H1 (cell line): ENCODE results near the gene PELI2. TPM values are rescaled to one million over a fixed set of nuclear protein-coding genes. Genes with fewer than 3 reads are reported as not detected.

ENCODE experiments used
- ATF2 ChIP-seq: IDR thresholded peaks from 2 replicates; pipeline ENCODE4 v1.6.1; 2012; ENCODE audit warnings: low read length, inconsistent platforms
- CHD7 ChIP-seq: fragments of 300-600 bp; sonication (generic); IDR thresholded peaks from 2 replicates; pipeline ENCODE4 v1.7.1; 2012; ENCODE audit warnings: low read length, moderate library complexity, mild to moderate bottlenecking, inconsistent platforms; ENCODE audit not compliant: insufficient replicate concordance
- EGR1 ChIP-seq: IDR thresholded peaks from 2 replicates; pipeline ENCODE4 v1.6.1; 2011; ENCODE audit warnings: low read depth, low read length, borderline replicate concordance
- GABPA ChIP-seq: IDR thresholded peaks from 2 replicates; pipeline ENCODE4 v1.6.1; 2011; ENCODE audit warnings: mild to moderate bottlenecking, low read length, moderate library complexity, borderline replicate concordance; ENCODE audit not compliant: insufficient read depth
- NRF1 ChIP-seq: IDR thresholded peaks from 2 replicates; pipeline ENCODE4 v1.6.1; 2011; ENCODE audit warnings: mild to moderate bottlenecking, low read depth, low read length, improper control_type of control experiment
- SAP30 ChIP-seq: fragments of 300-600 bp; sonication (generic); IDR thresholded peaks from 2 replicates; pipeline ENCODE4 v1.7.1; 2012; ENCODE audit warnings: low read length, moderate library complexity, mild to moderate bottlenecking, inconsistent platforms; ENCODE audit not compliant: insufficient read depth, insufficient replicate concordance
- SIX5 ChIP-seq: IDR thresholded peaks from 2 replicates; pipeline ENCODE4 v1.6.1; 2011; ENCODE audit warnings: mild to moderate bottlenecking, low read depth, low read length
- polyA plus RNA-seq, 7 experiments: library from polyadenylated mRNA; depleted of rRNA in 3 of 7; stranded (reverse) in 5 of 7; unstranded in 2 of 7; fragments of >200 nt in 5 of 7; fragments of 200-250 nt in 2 of 7; gene quantifications; 1 replicate in 5 of 7; 2 replicates in 1 of 7; 4 replicates in 1 of 7; pipeline versions ENCODE4 v1.2.1 to v1.2.3, GENCODE V29; 2011 to 2013; ENCODE audit warnings: missing spikeins in 2 of 7, mixed read lengths in 2 of 7
- total RNA-seq: library from RNA; stranded (reverse); fragmentation: NEBNext Ultra II Directional; extraction: Animal tissue kit (Norgen Biotek cat#: 25700); gene quantifications from 2 replicates; pipeline ENCODE4 v1.2.1, GENCODE V29; 2021

Gene PELI2
- total and polyA plus RNA-seq, 2 of the 8 experiments (the other 6 are each of a cell fraction or from before 2014, with no cell fraction given), result 14.6 to 25.7 TPM

GRCh38 chr14:56262530-56262929 lies 144.3 kb downstream of the PELI2 start (continued):
- no peak for TF ChIP-seq CHD7
- TF ChIP-seq SIX5, result no peak
- TF ChIP-seq GABPA, result no peak
- no peak for TF ChIP-seq EGR1
- TF ChIP-seq ATF2, result no peak
- TF ChIP-seq SAP30, result no peak
- TF ChIP-seq NRF1, result no peak
